Kidney (tissue), 14 donors: ENCODE data around the gene PEAK1. TPM values are rescaled to one million over a fixed set of nuclear protein-coding genes. Genes with fewer than 3 reads are reported as not detected.
A peak's percentile ranks its signal among the peaks of the same experiment; 100 is the strongest.
"Not testable (repeated sequence)": the region's sequence is repeated elsewhere in the genome, so short reads cannot be mapped to it uniquely, and the experiment has no call there.

Experiments
- DNase-seq, 5 donors: peaks; one replicate each; pipeline ENCODE4 v3.0.0-alpha.2; 2013 to 2020
- FAIRE-seq: peaks from 2 replicates; lab custom pipeline; 2012; peaks lifted over from hg19 to GRCh38; lab: Jason Lieb, UNC
- H3K27ac ChIP-seq, 2 donors: one replicate each; pipeline ENCODE4 v1.7.0; 2013; ENCODE audit warnings: low read depth in 2 of 2, low read length in 2 of 2, inconsistent platforms in 1 of 2
- H3K27me3 ChIP-seq: one replicate; pipeline ENCODE4 v1.7.1; 2013; ENCODE audit warnings: low read length, inconsistent platforms; ENCODE audit not compliant: control insufficient read depth, insufficient read depth
- H3K36me3 ChIP-seq, 3 donors: one replicate each; pipeline versions ENCODE4 v1.7.0 to v1.7.1; 2013; ENCODE audit warnings: low read length in 3 of 3, control low read depth in 1 of 3, inconsistent platforms in 1 of 3; ENCODE audit not compliant: insufficient read depth in 3 of 3, control insufficient read depth in 2 of 3
- H3K4me1 ChIP-seq, 3 donors: one replicate each; pipeline versions ENCODE4 v1.7.0 to v1.7.1; 2013; ENCODE audit warnings: low read length in 3 of 3, inconsistent platforms in 1 of 3, low read depth in 1 of 3; ENCODE audit not compliant: control insufficient read depth in 2 of 3, insufficient read depth in 2 of 3
- H3K4me3 ChIP-seq, 3 donors: one replicate each; pipeline versions ENCODE4 v1.7.0 to v1.8.1; 2013; ENCODE audit warnings: low read length in 3 of 3, control low read depth in 1 of 3, inconsistent platforms in 1 of 3
- H3K9ac ChIP-seq, 3 donors: one replicate each; pipeline versions ENCODE4 v1.7.0 to v1.7.1; 2013; ENCODE audit warnings: low read length in 3 of 3, control low read depth in 1 of 3, inconsistent platforms in 1 of 3
- H3K9me3 ChIP-seq, 3 donors: one replicate each; pipeline versions ENCODE4 v1.7.0 to v1.7.1; 2013; ENCODE audit warnings: low read length in 3 of 3, control low read depth in 1 of 3, inconsistent platforms in 1 of 3; ENCODE audit not compliant: control insufficient read depth in 2 of 3, insufficient read depth in 1 of 3
- intact Hi-C: fragments of 100-400 bp; cut with DNase I; formaldehyde crosslinking; loops from one replicate; pipeline ENCODE4 v1.11.1; 2022
- polyA plus RNA-seq: library from polyadenylated mRNA; stranded (reverse); fragments of 350-450 nt; fragmentation: Illumina TruSeq; extraction: RNeasy Lipid Tissue Mini Kit (QIAGEN cat#74804); gene quantifications from one replicate; pipeline ENCODE4 v1.2.3, GENCODE V29; 2014; ENCODE audit warnings: low read depth, low replicate concordance; ENCODE audit not compliant: insufficient read depth
- total RNA-seq: library from RNA; stranded (reverse); fragmentation: NEBNext Ultra II Directional; extraction: Animal tissue kit (Norgen Biotek cat#: 25700); gene quantifications from one replicate; pipeline ENCODE4 v1.2.1, GENCODE V29; 2021
- TF ChIP-seq, protein P1 (sequence below): IDR thresholded peaks from 3 replicates; pipeline ENCODE4 v1.5.1; 2012; ENCODE audit warnings: mild to moderate bottlenecking, moderate library complexity, borderline replicate concordance; ENCODE audit not compliant: insufficient read depth; ENCODE audit errors: extremely low read depth
- donor health status: control.
- donor health status: control.
- donor health status: control.
- donor health status: control.
- donor health status: control.
- donor health status: DM: yes; HTN: yes; CAD: no.
- donor health status: Normal renal cell carcinoma (clear cell type).

PEAK1 gene
- total and polyA plus RNA-seq, 2 donors from 2014 or later: 2.9 to 50.3 TPM

DNA sequence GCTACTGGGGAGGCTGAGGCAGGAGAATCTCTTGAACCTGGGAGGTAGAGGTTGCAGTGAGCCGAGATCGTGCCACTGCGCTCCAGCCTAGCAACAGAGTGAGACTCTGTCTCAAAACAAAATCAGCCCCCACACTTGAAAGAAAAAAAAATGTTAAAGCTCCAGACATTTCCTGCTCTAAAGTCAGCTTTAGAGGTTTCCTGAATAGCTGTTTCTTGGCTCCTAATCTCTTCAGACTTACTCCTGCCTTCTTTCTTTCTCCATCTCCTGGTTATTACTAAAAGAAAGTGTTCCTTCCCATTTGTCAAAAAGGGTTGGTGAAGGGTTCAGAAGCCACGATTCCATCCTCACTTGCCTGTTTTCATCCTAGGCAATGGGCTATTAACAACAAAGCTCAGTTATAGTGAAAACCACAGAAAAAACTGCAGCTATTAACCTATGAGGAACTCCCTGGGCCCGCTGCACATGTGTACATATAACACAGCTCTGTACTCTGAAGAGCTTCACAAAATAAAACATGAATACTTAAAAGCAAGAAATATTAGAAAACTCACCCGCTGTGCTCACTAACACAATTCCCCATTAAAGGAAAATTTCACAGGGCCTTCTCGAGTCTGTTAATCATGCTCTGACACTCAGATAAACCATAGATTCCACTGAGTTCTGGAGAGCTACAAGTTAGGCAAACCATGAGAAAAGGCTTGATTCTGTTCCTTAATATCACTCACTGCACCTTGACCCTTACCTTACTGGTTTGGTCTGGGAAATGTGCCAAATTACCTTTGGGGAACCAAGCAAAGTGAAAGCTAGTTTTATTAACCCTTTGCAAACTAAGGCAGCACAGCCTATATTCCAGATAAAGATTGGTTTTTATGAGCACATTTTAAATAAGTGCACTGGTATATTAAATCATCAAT, 259.1 kb downstream of the PEAK1 start:
- peak overlapping the region in 1 of 3 donors; percentile 22 for H3K4me3 ChIP-seq
- intact Hi-C loops: no loop called here
- peak; percentile 67 for FAIRE-seq

DNA sequence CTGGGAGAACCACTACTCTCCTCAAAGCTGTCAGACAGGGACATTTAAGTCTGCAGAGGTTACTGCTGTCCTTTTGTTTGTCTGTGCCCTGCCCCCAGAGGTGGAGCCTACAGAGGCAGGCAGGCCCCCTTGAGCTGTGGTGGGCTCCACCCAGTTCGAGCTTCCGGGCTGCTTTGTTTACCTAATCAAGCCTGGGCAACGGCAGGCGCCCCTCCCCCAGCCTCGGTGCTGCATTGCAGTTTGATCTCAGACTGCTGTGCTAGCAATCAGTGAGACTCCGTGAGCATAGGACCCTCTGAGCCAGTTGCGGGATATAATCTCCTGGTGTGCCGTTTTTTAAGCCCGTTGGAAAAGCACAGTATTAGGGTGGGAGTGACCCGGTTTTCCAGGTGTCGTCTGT, 263.9 kb downstream of the PEAK1 start:
- H3K9ac ChIP-seq, H3K4me1 ChIP-seq, H3K27me3 ChIP-seq, FAIRE-seq, H3K27ac ChIP-seq, intact Hi-C loops, H3K4me3 ChIP-seq, H3K36me3 ChIP-seq, H3K9me3 ChIP-seq, DNase-seq: not testable (repeated sequence)

More for the DNA sequence above, 259.1 kb downstream of the PEAK1 start:
- H3K27me3 ChIP-seq: no peaks in the 10 kb centered on the region
- peaks cover 0 to 15% (median 9%) of the 10 kb centered on the region in 3 donors for H3K4me1 ChIP-seq
- H3K9me3 ChIP-seq: no peaks in the 10 kb centered on the region
- TF ChIP-seq, protein P1, sequence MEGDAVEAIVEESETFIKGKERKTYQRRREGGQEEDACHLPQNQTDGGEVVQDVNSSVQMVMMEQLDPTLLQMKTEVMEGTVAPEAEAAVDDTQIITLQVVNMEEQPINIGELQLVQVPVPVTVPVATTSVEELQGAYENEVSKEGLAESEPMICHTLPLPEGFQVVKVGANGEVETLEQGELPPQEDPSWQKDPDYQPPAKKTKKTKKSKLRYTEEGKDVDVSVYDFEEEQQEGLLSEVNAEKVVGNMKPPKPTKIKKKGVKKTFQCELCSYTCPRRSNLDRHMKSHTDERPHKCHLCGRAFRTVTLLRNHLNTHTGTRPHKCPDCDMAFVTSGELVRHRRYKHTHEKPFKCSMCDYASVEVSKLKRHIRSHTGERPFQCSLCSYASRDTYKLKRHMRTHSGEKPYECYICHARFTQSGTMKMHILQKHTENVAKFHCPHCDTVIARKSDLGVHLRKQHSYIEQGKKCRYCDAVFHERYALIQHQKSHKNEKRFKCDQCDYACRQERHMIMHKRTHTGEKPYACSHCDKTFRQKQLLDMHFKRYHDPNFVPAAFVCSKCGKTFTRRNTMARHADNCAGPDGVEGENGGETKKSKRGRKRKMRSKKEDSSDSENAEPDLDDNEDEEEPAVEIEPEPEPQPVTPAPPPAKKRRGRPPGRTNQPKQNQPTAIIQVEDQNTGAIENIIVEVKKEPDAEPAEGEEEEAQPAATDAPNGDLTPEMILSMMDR: no peak
- H3K36me3 ChIP-seq: peaks cover 0 to 8% (median 4%) of the 10 kb centered on the region in 3 donors
- no peak overlapping the region for H3K9ac ChIP-seq
- peak in 2 of 5 donors; percentile 55 to 71 for DNase-seq
- peak overlapping the region; percentile 14 to 56 for H3K27ac ChIP-seq

DNA sequence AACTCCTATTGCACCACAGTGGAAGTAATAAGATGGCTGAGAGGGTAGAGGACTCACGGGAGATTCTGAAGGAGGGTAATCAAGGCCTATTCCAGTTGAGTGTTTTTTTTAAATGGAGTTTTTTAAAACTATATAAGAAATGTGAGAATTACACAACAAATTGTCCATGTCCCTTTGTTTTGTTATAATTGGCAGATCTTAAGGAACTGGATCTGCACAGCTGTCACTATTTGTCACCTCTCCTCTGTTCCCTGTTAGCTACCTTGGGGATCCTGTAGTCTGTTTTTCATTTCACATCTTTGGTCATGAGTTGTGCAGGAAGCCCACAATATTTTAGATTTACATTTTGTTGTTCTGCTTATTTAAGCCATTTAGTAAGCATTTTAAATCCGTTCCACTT, 271.7 kb downstream of the PEAK1 start:
- intact Hi-C loops: no loop called here
- no peak for FAIRE-seq
- H3K4me1 ChIP-seq: peaks cover 0 to 2% (median 0%) of the 10 kb centered on the region in 3 donors

DNA sequence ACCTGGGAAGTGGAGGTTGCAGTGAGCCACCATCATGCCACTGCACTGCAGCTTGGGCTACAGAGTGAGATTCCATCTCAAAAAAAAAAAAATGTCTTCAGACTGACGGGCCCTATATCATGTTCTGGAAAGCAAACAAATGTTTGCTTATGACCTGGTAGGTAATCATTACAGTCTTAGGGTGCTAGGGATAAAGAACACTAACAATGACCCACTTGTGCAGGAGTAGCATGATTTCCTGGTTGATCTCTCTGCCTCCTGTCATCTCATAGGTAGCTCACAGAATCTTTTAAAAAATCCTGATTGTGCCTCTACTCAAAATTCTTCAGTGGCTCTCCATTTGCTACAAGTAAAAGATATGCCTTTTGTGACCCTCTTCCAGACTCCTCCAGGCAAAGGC, 274.5 kb downstream of the PEAK1 start:
- Histone ChIP-seq H3K4me1 (peaks cover 0 to 2% (median 0%) of the 10 kb centered on the region in 3 donors), H3K9ac (no peak overlapping the region), H3K27ac (no peak overlapping the region), H3K36me3 (no peaks in the 10 kb centered on the region), H3K9me3 (peaks cover 0 to 6% (median 0%) of the 10 kb centered on the region in 3 donors), H3K4me3 (no peak overlapping the region), H3K27me3 (no peaks in the 10 kb centered on the region)
- FAIRE-seq (no peak), DNase-seq (no peak)
- TF ChIP-seq, protein P1: no peak
- intact Hi-C loops: no loop called here

More for the DNA sequence above, 271.7 kb downstream of the PEAK1 start:
- no peaks in the 10 kb centered on the region for H3K9me3 ChIP-seq
- no peak overlapping the region for H3K27ac ChIP-seq
- TF ChIP-seq, protein P1: no peak
- no peak overlapping the region for H3K4me3 ChIP-seq
- no peak overlapping the region for H3K9ac ChIP-seq
- no peaks in the 10 kb centered on the region for H3K27me3 ChIP-seq
- no peak for DNase-seq
- no peaks in the 10 kb centered on the region for H3K36me3 ChIP-seq
